HG02970 (cell line): ENCODE data around the gene AGA.

Source experiments
- ATAC-seq: cut with Tn5 transposase; IDR thresholded peaks from one replicate; pipeline ENCODE4 v1.9.1; 2021; ENCODE audit warnings: mild to moderate bottlenecking, moderate library complexity, moderate number of reproducible peaks; ENCODE audit not compliant: unreplicated experiment, low FRiP score

The AGA gene

GRCh38 chr4:177393236-177393635 lies 49.0 kb downstream of the AGA start:
- ATAC-seq, result no peak

- ATAC-seq, result no peak
Measured at GRCh38 chr4:177391953-177392352, 50.3 kb downstream of the AGA start.

GRCh38 chr4:177391287-177391686 lies 51.0 kb downstream of the AGA start:
- no peak for ATAC-seq

DNA sequence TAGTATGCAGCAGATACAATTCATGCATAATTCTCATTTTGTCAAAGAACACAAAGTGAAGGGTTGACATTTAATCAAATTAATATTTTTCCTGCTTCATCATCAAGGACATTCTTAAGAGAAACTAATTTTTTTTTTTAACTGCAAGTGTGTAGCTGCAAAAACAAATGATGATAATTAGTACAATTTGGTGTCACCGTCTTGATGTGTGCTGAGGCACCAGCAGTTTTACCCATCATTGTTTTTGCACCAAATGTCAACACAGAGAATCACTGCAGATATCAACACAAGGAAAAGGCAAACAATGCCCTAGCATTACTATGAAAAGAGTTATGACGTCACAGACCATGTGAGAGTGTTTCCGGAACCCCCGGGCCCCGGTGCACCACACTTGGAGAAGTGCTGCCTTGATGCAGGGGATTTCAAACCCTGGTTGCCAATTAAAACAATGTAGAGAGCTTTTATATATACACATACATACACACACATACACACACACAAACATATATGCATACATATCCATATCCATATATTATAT lies 55.9 kb downstream of the AGA start:
- ATAC-seq, result no peak

DNA sequence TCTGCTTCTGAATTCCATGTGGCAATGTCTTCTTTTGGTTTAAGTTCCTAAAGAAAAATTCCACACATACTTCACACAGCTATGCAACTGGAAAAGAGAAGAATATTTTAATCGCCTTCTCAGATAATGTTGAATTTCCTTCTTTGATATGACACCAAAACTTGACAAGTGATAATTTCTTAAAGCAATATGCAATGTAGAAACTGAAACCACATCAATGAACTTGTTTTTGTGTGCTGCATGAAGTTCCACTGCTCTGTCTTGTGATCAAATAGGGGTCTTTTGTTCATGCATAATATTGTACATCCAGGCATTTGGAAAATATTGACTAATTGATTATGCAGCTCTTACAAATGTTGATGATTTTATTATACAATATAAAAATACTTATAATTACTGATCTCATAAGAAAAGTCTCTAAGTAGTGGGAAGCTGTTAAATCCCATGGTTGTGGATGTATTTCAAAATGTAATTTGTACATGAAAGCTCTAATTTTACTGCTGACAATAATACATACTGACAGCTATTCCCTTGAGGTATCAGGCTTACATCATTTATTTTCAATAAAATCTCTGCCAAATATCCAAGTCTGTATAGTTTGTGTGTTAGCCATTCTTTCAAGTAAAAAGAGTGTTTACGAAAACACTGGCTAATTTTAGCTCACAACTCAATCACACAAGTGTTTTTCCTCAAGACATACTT lies 56.5 kb downstream of the AGA start:
- no peak for ATAC-seq

DNA sequence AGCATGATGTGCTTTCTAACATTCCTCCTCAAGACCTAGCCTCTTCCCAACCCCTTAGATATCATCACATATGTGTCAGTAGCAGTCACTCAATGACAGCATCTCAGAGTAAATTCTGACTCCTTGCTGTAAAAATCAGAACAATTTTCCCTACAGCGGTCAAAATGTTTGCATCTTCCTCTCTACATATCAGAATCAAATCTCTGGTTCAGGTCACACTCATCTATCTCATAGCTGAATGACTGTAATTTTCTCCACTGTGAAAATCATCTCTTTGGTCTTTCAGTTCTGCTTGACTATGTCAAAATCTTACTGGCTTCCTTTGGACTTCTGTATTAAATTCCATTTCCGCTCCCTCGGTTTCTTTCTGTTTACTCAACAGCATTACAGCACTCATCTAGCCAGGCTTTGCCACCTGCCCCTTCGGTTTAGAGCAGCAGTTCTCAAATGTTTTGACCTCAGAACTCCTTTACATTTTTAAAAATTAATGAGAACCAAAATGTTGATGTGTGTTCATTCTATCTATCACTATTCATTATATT lies 57.3 kb downstream of the AGA start:
- ATAC-seq, result no peak

DNA sequence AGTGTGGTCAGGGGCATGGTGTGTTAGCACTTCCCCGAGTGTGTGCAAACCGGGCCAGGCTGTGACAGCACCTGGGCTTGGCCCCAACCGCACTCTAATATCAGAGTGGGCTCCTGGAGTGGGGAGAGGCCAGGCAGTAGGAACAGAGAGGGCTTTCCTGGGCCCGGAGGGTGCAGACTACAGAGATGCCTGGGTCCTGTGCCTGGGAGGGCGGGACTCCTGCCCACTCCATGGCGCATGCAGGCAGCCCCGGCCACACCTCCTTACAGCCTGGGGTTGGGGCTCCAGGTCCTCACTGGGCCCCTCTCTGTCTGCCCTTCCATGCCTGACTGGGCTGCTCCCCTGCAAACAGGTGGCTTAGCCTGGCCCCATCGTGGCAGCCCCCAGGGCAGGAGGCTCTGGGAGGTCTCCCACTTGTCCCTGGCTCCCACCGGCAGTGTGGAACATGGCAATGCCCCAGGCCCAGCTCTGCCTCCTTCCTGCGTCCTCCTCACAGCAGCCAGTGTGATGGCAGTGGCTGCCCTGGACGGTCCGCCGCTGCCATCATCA lies 60.4 kb downstream of the AGA start:
- no peak for ATAC-seq
